ENCODE measurements around the gene SLC48A1.

The SLC48A1 gene

DNA sequence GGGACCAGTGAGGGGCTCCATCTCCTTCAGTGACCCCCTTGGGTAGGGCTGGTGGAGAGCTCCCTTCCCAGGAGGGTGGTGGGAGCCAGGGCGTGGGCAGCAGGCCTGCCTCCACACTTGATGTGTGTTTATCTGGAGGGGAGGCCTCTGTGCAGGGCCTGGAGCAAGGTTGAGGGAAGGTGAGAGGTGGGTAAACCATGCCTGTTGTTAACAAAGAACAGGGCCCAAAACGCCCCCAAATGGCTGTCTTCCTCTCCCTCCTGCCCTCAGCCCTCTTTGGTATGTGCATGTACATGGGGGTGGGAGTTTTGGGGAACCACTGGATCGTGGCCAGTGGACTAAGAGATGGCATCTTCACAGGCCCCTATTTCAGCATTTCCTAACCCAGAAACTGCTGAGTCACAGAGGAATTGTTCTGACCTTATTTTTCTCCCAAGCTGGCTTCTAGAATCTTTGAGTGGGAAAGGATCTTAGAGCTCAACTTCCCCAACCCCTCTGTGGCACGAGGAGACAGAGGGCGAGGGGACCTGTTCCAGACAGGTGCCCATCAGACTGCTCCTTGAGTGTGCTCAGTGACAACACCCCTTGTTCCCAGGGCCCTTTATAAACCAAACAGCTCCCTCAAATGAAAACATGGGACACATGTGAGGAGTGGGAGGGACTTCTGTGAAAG is 3.6 kb downstream of the SLC48A1 start:
- DNase-seq: no peak

DNA sequence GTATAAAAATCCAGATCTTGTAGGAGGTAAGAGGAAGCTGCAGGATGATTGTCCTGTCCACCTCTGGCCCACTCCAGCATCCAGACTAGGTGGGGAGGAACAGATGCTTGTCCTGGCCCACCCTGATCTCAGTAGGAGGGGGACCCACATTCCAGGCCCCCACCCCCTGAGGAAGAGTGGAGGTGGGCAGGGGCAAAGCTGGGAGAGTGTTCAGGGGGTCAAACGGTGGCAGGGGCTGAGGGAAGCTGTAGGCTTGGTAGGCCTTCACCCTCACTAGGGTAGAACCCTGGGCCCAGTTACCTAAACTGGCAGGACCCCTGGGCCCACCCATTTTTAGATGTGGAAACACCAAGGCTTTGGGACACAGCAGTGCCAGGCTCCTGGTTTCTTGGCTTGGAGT is 4.1 kb downstream of the SLC48A1 start:
- peak in 4 of 58 donors; percentile 10 to 39 (median 25) for DNase-seq

DNA sequence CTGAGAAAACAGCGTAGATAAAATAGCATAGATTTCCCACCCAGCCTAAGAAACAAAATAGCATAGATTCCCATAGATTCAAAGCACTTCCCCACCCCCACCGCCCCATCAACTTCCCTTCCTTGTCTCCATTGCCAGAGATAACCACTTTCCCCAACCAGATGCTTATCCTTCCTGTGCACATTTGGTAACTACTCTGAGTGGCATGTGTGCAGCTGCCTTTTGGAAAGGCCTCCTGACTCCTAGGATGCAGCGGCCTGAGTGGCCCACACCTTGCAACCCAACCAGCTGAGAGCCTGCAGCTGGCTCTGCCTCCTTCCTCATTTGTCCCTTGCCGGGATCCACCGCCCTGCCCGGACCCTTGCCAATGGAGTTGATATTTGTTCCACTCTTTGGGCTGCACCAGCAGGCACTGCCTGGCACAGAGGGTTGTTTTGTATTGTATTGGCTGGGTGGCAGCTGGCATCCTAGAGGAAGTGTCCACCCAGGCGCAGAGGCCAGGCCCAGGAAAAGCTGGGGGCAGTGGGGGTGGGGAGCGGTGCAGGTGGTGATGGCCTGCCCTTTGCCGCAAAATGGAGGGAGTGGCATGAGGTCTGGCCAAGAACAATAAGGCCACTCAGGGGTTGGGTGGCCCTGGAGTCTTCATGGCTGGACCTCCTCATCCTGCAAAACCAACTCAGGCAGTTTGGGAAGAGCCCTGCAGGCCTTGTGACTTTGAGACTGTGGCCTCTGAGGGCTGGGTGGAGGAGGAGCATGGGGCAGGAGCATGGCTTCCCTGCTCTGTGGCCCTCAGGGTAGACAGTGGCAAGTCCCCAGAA is 4.9 kb downstream of the SLC48A1 start:
- DNase-seq: peak; percentile 31 to 98 (median 88)

DNA sequence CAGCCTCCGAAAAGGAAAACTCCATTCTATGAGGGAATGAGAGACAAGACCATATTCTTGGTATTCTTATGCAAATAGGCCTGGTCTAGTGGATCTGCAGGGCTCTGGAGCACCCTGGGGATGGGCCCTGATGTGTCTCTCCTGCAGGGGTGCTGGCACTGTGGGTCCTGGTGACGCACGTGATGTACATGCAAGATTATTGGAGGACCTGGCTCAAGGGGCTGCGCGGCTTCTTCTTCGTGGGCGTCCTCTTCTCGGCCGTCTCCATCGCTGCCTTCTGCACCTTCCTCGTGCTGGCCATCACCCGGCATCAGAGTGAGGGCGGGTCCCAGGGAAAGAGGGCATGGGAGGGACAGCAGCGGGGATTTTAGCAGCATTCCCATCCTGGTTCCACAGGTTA is 5.8 kb downstream of the SLC48A1 start:
- peak in 11 of 58 donors; percentile 29 to 61 (median 53) for DNase-seq

DNA sequence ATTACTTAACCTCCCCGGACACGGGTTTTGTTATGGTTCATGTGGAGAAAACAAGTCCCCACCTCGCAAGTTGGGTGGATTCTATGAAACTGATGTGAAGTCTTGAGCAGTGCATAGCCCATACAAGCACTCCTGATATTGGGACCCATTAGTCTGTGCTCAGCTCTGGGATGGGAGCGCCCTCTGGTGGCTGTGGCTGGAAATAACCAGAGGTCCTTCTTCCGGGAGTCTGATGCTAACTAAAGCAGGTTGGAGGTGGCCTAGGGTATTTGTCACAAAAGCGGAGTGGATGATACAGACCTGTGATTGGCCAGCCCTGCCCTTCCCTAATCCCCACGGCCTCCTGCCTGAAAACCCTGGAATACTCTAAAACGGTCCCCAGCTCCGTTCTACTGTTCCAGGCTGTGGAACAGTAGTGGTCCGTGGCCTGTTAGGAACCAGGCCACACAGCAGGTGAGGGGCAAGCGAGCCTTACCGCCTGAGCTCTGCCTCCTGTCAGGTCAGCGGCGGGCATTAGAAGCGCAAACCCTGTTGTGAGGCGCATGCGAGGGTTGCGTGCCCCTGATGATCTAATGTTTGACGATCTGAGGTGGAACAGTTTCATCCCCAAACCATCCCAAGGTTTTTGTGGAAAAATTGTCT is 6.4 kb downstream of the SLC48A1 start:
- peak; percentile 16 to 95 (median 82) for DNase-seq

DNA sequence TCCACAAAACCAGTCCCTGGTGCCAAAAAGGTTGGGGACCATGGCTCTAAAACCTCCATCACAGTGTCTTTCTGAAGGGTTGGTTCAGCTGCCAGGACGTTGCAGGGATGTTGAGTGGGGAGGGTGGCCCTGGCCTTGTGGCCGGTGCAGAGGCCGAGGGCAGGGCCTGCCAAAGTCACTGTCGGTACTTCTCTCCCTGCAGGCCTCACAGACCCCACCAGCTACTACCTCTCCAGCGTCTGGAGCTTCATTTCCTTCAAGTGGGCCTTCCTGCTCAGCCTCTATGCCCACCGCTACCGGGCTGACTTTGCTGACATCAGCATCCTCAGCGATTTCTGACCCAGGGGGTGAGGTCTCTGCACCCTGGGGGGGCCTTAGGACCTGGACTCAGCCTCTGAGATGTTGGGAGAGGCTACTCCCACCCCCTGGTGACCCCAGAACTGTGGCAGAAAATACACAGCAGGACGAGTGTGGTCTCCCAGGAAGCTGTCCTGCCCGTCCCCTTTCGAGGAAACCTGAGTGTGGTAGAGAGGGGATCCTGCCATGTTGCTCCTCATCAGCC is 7.0 kb downstream of the SLC48A1 start:
- DNase-seq: no peak

DNA sequence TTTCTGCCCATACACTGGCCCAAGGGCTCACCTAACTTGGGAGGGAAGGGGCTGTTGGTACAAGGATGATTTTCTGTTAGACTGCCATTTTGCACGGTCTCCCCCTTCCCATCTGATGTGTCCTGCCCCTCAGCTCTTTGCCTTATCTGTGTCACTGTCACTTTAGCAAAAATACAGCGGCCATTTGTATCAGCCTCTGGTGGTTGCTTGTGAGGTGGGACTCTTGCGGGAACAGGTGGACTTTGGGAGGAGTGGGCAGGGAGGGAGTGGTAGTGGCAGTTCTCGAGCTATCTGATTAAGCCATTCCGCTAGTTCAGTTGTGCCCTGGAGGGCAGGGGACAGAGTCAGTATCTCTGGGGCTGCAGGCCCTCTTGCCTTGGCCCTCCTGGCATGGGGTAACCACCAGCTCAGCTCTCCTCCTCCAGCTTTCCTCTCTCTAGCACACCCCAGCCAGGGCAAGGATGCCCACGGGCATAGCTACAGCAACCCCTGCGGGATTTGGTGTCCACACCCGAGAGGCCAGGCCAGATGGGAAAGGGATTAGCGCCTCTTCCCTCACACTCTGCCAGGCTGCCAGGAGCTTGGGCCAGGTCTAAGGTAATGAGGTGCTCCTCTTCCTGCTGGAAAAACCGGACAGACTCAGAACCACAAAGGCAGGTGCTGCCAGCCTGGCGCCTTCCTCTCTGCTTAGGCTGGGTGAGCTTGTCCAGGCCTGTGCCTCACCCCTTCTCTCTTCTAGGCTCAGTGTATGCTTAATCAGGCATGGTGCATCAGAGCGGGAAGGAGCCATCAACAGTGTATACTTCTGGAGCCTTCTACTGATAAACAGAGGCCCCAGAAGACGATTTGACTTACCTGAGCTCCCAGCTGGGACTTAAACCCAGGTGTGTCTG is 8.7 kb downstream of the SLC48A1 start:
- peak in 1 of 58 donors; percentile 27 for DNase-seq

DNA sequence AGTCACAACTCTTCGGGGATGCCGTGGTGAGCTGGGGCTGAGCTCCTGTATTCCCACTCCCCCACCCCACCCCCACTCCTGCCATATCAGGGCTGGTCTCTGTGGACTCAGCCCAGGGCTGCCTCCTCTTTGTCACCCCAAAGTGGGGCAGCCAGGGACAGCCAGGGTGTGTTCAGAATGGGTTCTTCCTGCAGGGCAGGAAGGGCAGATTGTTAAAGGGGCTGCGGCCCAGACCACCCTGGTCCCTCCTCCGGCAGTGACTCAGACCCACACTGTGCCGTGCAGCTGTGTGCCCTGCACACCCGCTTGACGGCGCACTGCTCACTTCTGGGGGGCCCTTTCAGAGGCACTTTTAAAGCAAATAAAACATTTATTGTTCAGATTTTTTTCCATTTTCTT is 9.3 kb downstream of the SLC48A1 start:
- no peak for DNase-seq

DNA sequence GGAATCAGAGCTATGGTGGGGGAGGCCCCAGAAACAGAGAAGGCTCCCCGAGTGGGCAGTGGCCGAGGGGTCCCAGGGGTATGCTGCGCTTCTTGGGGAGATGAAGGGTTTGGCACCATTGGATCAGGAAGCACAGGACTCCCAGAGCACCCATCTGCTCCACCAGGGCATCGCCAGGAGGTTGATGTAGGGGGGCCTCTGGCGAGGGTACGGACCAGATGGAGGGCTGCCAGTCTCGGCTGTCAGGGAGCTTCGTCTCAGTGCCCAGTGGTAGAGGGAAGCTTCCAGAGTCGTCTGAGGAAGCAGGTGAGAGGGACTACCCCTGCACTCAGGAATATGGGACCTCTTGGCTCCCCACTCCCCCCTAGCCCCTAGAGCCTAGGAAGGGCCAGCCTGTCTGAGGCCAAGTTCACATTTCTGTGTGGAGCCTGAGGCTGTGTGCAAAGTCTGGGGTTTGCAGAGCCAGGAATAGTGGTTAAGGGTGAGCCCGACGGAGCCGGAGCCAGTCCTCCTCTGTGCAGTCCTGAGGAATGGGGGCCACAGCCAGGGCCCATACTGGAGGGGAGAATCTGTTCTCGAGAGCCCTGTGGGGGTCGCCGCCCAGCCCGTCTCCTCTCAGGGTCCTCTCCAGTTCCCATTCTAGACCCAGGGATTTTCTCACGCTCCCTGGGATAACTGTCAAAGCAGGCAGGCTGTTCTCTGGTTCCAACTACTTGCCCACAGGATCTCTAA is 10.2 kb downstream of the SLC48A1 start:
- no peak for DNase-seq

DNA sequence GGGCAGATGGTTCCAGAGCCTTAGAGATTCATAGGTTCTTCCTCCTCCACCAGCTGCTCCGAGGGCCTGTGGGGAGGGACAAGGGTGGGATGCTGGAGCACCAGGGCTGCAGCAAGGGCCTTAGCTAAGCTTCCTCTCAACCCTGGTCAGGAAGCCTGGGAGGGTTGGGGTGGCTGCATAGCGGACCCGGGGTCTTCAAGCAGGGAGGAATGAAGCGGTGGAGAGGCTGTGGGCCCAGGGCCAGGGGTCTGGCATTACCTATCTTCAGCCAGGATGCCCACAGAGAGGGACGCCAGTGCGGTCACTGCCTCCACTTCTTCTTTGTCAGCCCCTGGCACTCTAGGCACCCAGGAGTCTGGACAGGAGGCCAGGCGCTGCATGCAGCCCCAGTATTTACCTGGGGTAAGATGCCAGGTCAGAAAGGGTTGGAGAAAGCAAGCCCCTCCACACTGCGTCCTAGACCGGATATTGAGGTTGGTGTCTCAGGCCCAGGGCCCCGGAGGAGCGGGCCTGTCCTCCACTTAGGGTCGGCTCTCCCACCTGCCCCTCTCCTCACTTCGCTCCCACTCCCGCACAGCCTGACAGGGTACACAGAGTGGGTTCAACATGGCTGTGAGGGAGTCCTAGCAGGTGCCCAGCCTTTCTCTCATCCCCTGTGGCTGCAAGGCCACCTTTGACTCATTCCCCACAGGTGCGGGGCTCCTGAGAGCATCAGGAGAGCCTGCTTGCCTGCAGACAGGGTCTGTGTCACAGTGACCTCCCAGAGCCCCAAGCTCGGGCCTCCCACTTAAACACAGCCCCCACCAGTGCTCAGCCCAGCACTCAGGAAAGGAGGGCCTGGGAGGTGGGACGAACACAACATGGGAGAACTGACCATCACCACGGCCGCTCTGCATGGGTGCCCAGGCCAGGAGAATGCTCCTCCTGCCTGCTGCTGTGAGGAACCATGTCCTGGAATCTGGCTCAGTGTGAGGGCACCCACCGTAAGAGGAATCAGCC is 11.1 kb downstream of the SLC48A1 start:
- DNase-seq: no peak

DNA sequence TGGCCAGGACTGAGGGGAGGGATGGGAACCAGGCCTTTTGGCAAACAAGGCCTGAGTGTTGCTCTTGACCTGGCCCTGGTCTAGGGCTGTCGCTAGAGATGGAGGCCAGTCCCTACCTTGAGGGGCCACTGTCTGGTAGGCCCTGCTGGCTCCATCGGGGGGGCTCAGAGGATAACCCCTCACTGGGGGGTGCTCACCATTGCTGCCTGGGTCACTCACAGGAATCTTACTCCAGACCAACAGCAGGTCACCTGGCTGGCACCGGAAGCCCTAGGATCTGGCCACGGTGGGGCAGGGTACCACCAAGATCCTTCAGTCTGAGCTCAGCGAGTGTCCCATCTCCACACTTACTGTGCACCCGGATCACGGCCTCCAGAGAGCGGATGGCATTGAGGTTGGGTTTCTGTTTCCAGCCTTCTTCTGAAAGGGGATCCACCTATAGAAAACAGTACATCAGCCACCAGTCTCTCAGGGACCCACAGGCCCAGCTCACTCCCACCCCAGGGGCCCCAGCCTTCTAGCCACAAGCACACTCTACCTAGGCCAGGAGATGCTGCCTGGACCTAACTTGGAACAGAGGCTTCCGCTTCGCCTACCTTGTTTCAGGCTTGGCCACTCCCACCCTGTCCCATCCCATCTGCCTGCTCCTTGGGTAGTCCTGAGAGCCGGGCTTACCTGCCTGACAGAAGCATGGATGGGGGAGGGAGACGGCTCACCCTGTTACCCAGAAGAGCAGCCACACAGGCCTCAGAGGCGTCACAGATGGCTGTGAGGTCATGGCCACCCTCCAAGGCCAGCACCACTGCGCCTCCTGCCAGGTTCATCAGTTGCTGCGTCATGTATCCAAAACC is 12.2 kb downstream of the SLC48A1 start:
- DNase-seq: no peak

DNA sequence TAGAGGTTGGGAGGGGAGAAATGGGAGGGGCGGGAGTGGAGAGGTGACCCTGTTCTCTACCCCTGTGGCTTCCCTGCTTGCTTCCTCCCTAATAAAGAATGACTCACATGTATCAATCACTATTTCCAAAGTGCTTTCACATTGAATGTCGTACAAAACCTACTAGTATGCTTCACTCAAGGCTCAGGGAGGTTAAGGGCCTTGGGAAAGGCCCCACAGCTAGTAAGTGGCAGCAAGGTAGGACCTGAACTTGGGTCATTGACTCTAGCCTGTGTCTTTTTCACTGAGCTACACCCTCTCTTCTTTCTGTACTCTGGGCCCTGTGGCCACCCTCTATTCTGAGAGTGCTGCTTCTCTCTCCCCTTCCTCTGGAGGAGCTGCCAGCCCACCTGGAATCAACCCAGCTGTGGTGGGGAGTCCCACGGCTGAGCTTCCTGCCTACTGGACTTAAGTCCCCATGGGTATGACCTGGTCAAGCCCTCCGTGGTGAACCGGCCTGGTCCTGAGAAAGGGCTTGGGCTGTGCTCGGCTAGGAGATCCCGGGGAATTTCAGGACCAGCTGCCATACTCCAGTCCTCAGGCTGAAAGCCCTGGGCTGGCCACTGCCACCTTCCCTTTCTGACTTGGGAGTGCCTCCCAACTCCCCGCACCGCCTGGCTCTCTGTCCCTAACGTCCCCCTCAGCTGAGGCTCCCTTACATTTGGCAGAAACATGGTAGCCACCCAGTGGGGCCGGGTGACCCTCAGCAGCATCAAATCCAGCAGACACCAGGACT is 13.0 kb downstream of the SLC48A1 start:
- no peak for DNase-seq

DNA sequence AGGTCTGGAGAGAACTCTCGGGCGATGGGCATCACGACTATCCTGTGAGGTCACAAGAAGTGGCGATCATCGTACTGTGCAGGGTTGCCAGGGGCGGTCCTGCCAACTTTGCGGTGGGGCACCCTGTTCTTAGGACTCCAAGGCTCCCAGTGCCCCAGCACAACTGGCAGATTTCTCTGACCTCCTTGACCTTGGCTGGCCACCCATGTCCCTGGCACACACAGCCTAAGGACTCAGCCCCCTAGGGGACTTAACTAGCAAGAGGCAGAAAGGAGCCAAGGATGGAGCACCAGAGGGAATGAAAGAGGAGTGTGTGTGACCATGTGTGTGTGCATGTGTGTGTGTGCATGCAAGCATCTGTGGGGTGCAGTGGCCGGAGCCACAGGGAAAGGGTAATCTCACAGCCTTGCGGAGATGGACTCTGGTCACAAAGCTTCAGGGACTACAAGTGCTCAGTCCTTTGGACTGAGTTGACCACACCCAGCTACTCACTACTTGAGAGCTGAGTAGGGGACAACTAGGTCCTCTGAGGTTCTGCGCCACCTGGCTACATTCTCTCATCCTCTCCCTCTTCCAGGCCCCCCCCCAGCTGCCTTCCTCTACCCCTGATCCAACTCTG is 13.7 kb downstream of the SLC48A1 start:
- DNase-seq: no peak

DNA sequence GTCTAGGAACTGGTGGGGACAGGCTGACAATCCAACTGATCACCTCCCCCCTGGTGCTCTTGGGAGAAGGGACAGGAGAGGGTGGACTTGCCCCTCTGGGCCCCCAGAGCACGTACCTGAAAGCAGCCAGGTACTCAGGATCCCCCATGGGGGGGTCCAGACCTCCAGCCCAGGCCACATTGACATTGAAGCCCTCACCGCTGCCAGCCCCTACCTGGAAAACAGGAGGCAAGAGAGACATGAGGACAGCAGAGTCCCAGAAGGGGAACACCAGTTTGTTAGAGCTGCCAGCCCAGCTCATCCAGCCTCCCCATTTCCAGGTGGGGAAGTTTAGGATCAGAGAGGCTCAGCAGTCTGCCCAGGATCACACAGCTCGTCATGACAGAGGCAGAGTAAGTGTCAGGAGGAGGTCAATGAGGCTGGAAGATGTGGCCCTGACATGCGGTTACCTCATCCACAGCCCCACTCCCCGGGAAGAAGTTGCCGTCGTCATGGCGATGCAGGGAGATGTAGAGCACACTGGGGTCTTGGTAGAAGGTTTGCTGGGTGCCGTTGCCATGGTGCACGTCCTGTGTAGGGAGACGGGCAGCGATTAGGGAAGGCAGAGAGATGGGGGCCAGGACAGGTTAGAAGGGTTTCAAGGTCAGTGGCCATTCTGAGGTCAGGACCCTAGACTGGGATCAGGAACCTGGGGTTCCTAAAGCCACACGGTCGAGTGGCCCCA is 14.7 kb downstream of the SLC48A1 start:
- no peak for DNase-seq

DNA sequence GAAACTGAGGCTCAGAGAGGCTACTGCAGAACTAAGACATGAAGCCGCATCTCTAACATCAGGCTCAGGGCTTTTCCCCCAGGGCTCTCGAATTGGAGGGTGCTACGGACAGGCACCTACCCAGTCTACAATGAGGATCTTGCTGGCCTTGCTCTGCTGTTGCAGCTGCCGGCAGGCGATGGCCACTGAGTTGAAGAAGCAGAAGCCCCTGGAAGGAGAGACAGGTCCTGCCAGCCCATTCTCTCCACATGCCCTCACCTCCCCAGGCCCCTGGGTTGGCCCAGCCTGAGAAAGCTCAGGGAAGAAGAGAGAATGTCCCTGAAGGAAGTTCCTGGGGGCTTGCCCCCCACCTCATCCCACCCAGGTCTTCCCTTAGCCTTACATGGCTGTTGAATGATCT is 16.1 kb downstream of the SLC48A1 start:
- no peak for DNase-seq

Measured in anterior cingulate cortex (tissue), 58 donors.